ENCODE measurements around the gene LST1. TPM values are rescaled to one million over a fixed set of nuclear protein-coding genes. Genes with fewer than 3 reads are reported as not detected.

Gene LST1
- total RNA-seq (2014; rRNA removed) (not detected in 2 replicates), Bru-seq, nascent RNA (percentile 15 among the genes with signal in this experiment), BruChase-seq, experiment 1, labeled RNA remaining after a 6-hour chase (not detected), BruChase-seq, experiment 2, labeled RNA remaining after a 2-hour chase (not detected)
- long read RNA-seq = 0 reads

DNA sequence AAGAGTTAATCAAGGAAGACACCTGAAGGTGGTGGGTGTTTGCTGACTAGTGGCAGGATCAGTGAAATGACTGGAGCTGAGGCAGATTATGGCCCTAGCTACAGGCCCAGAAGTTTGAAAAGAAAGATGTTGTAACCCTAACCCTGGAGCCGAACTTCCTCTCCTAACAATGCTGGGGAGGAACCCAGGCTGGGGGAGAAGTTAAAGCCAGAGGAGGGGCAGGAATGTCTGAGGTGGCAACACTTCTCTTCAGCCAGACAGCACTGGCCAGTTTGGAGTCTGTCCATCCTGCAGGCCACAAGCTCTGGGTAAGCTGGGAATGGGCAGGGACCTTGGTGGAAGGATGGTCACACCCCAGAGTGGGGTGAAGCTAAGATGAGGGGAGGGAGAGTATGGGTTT is at the start of gene LST1:
Gene LST1 (plus strand): TSS at position 270 of the 400 bp plus-strand sequence. CDS start 1,023 bp downstream, outside the sequence.
- POLR2A ChIA-PET (ENCODE audit: unreplicated experiment) = no interaction called here
- H3F3A ChIP-seq (ENCODE audit: low read length, unreplicated experiment) = no peaks in the 10 kb centered on the region
- DNase-seq (no peak), ATAC-seq (no peak)
- CTCF ChIA-PET = no interaction called here
- intact Hi-C loops (cut with micrococcal nuclease) = no loop called here
- no peak for TF ChIP-seq EZH2phosphoT487 (IDR thresholded peaks at IDR 0.05; ENCODE audit: borderline replicate concordance, low read length)
- no peak within 1 kb of the TSS for H3K4me2 ChIP-seq (ENCODE audit: low read length)
- no TSS peak for BruUV-seq (replicated peaks)
- H3K9me3 ChIP-seq (ENCODE audit: low read length) = no peaks in the 10 kb centered on the region
- no peak within 1 kb of the TSS for H3K4me3 ChIP-seq (ENCODE audit: low read length)
- no peaks in the 10 kb centered on the region for H4K20me1 ChIP-seq (ENCODE audit: low read length)
- H3K27me3 ChIP-seq (ENCODE audit: low read length) = no peaks in the 10 kb centered on the region
- H3K9ac ChIP-seq (ENCODE audit: low read length) = no peak within 1 kb of the TSS
- H3K4me1 ChIP-seq (ENCODE audit: insufficient read depth, low read length) = peaks cover 4% of the 10 kb centered on the region; the same call in 1 of the 2 replicates
- H3K36me3 ChIP-seq (ENCODE audit: low read depth, low read length) = no peaks in the 10 kb centered on the region
- no peak within 1 kb of the TSS for H3K27ac ChIP-seq (ENCODE audit: low read length)
- no peak within 1 kb of the TSS for H2AFZ ChIP-seq (ENCODE audit: low read length)
- no peaks in the 10 kb centered on the region for H3K9me2 ChIP-seq (replicated peaks; ENCODE audit: low read length)
- H3K79me2 ChIP-seq (ENCODE audit: low read length) = no peaks in the 10 kb centered on the region

DNA sequence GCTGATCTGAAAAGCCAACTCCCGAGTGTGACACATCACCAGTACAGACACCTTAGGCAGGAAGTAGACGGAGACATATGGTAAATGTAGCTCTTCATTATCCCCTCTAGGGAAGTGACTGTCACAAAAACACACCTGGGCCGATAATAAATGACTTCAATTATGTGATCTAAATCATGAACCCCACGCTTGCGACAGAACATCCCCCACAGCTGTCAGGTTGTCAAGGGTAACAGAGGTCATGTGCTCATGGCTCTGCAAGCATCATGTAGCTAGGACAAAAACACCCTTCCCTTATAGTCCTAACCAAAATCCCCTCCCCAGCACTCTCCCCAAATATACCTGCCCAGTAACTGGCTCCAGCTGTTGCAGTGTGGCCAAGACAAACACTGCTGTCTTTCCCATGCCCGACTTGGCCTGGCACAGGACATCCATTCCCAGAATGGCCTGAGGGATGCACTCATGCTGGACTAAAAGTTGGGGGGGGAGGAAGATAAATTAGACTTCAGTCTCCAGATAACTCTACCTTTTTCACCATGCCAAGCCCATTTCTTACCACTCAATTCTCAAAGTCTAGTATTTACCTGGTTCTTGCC is 47.2 kb upstream of the LST1 start:
- DNase-seq (no peak), ATAC-seq (no peak)
- Histone ChIP-seq H3K36me3 (ENCODE audit: low read depth, low read length) (peaks cover 63% of the 10 kb centered on the region), H4K20me1 (ENCODE audit: low read length) (peaks cover 62% of the 10 kb centered on the region), H3K9me2 (replicated peaks; ENCODE audit: low read length) (no peaks in the 10 kb centered on the region), H3K4me1 (ENCODE audit: insufficient read depth, low read length) (peaks cover 26% of the 10 kb centered on the region), H3K79me2 (ENCODE audit: low read length) (peaks cover 80% of the 10 kb centered on the region), H3F3A (ENCODE audit: low read length, unreplicated experiment) (no peaks in the 10 kb centered on the region), H3K4me3 (ENCODE audit: low read length) (peak overlapping the region; percentile 92), H3K4me2 (ENCODE audit: low read length) (peak overlapping the region; percentile 92), H3K27ac (ENCODE audit: low read length) (no peak overlapping the region), H3K27me3 (ENCODE audit: low read length) (no peaks in the 10 kb centered on the region), H3K9ac (ENCODE audit: low read length) (0 out of 2 replicates have a peak overlapping the region, but pooled peaks have one; percentile 99), H3K9me3 (ENCODE audit: low read length) (no peaks in the 10 kb centered on the region), H2AFZ (ENCODE audit: low read length) (no peak overlapping the region)
- intact Hi-C loops (cut with micrococcal nuclease) = no loop called here
- POLR2A ChIA-PET (ENCODE audit: unreplicated experiment) = no interaction called here
- TF ChIP-seq EZH2 (IDR thresholded peaks at IDR 0.05; ENCODE audit: low read length, unreplicated experiment) (no peak), EZH2phosphoT487 (IDR thresholded peaks at IDR 0.05; ENCODE audit: borderline replicate concordance, low read length) (no peak)
- TF ChIP-seq, protein P1, sequence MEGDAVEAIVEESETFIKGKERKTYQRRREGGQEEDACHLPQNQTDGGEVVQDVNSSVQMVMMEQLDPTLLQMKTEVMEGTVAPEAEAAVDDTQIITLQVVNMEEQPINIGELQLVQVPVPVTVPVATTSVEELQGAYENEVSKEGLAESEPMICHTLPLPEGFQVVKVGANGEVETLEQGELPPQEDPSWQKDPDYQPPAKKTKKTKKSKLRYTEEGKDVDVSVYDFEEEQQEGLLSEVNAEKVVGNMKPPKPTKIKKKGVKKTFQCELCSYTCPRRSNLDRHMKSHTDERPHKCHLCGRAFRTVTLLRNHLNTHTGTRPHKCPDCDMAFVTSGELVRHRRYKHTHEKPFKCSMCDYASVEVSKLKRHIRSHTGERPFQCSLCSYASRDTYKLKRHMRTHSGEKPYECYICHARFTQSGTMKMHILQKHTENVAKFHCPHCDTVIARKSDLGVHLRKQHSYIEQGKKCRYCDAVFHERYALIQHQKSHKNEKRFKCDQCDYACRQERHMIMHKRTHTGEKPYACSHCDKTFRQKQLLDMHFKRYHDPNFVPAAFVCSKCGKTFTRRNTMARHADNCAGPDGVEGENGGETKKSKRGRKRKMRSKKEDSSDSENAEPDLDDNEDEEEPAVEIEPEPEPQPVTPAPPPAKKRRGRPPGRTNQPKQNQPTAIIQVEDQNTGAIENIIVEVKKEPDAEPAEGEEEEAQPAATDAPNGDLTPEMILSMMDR (conservative IDR thresholded peaks at IDR 0.05; ENCODE audit: low read depth, low read length) = no peak
- no TSS peak for BruUV-seq (replicated peaks)
- CTCF ChIA-PET = no interaction called here

DNA sequence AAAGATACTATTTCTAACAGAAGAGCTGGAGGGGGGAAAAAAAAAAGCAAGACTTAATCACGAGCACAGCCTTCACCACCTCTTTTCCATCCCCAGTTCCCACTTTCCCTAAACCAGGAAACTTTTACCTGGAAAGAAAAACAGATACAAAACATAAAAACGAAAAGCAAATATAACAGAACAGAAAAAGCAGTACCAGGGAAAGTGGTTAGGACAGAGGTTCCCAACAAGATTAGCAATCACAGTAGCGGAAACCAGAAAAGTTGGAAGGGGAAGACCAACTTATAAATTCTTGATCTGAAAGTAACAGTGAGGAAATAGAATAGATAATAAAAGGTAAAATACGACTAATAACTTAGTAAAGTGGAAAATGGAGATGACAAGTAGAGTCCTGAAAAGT is 45.4 kb upstream of the LST1 start:
- Histone ChIP-seq H2AFZ (ENCODE audit: low read length) (no peak overlapping the region), H3K27me3 (ENCODE audit: low read length) (no peaks in the 10 kb centered on the region), H3K4me3 (ENCODE audit: low read length) (peak overlapping the region; percentile 92), H3K4me2 (ENCODE audit: low read length) (peak overlapping the region; percentile 92), H3K9me3 (ENCODE audit: low read length) (no peaks in the 10 kb centered on the region), H3K36me3 (ENCODE audit: low read depth, low read length) (peaks cover 47% of the 10 kb centered on the region), H3F3A (ENCODE audit: low read length, unreplicated experiment) (no peaks in the 10 kb centered on the region), H3K9ac (ENCODE audit: low read length) (peak overlapping the region; percentile 99), H3K4me1 (ENCODE audit: insufficient read depth, low read length) (peaks cover 26% of the 10 kb centered on the region), H3K27ac (ENCODE audit: low read length) (peak overlapping the region; percentile 90; the same call in 1 of the 2 replicates), H3K79me2 (ENCODE audit: low read length) (peaks cover 72% of the 10 kb centered on the region), H3K9me2 (replicated peaks; ENCODE audit: low read length) (no peaks in the 10 kb centered on the region), H4K20me1 (ENCODE audit: low read length) (peaks cover 50% of the 10 kb centered on the region)
- no peak for ATAC-seq
- intact Hi-C loops (cut with micrococcal nuclease) = no loop called here
- BruUV-seq (replicated peaks) = no TSS peak
- POLR2A ChIA-PET (ENCODE audit: unreplicated experiment) = interaction anchor here (0.6 kb wide), 1 partner anchor 14 kb away, joined by 3 read pairs; no protein-coding TSS in a partner anchor
- DNase-seq = no peak
- CTCF ChIA-PET = no interaction called here
- TF ChIP-seq, protein P1 (conservative IDR thresholded peaks at IDR 0.05; ENCODE audit: low read depth, low read length) = no peak
- TF ChIP-seq EZH2phosphoT487 (IDR thresholded peaks at IDR 0.05; ENCODE audit: borderline replicate concordance, low read length) = no peak
- TF ChIP-seq EZH2 (IDR thresholded peaks at IDR 0.05; ENCODE audit: low read length, unreplicated experiment) = no peak

All from PC-3 (cell line).